TTC549 (cell line): Measurements from ENCODE around the gene ABHD4.
A peak's percentile ranks its signal among the peaks of the same experiment; 100 is the strongest.
"Not testable (repeated sequence)": the region's sequence is repeated elsewhere in the genome, so short reads cannot be mapped to it uniquely, and the experiment has no call there.

Source experiments
- FAIRE-seq: peaks from 2 replicates; lab custom pipeline; 2012; peaks lifted over from hg19 to GRCh38; lab: Jason Lieb, UNC

The ABHD4 gene

GRCh38 chr14:22627506-22628263, 29.6 kb downstream of the ABHD4 start:
- no peak for FAIRE-seq

- no peak for FAIRE-seq
Measured at GRCh38 chr14:22629361-22629760, 31.3 kb downstream of the ABHD4 start.

GRCh38 chr14:22630066-22630465, 32.0 kb downstream of the ABHD4 start:
- FAIRE-seq, result no peak

GRCh38 chr14:22630486-22630885, 32.4 kb downstream of the ABHD4 start:
- FAIRE-seq, result no peak

- FAIRE-seq, result no peak
Measured at GRCh38 chr14:22634233-22634900, 36.3 kb downstream of the ABHD4 start.

- not testable (repeated sequence) for FAIRE-seq
Measured at GRCh38 chr14:22635980-22636379, 37.9 kb downstream of the ABHD4 start.

- no peak for FAIRE-seq
Measured at GRCh38 chr14:22640192-22640591, 42.1 kb downstream of the ABHD4 start.

- no peak for FAIRE-seq
Measured at GRCh38 chr14:22641846-22642245, 43.7 kb downstream of the ABHD4 start.

- no peak for FAIRE-seq
Measured at GRCh38 chr14:22644305-22644635, 46.2 kb downstream of the ABHD4 start, which contains the start of gene OR6J1. OR6J1 (minus strand) TSS chr14:22644352; CDS start chr14:22634811, 9,541 bp downstream.

GRCh38 chr14:22646570-22647254, 48.6 kb downstream of the ABHD4 start:
- no peak for FAIRE-seq

- no peak for FAIRE-seq
Measured at GRCh38 chr14:22648506-22648905, 50.4 kb downstream of the ABHD4 start.

GRCh38 chr14:22650046-22650739, 52.1 kb downstream of the ABHD4 start:
- FAIRE-seq, result no peak

- no peak for FAIRE-seq
Measured at GRCh38 chr14:22650960-22651521, 52.9 kb downstream of the ABHD4 start.

GRCh38 chr14:22651586-22651985, 53.5 kb downstream of the ABHD4 start:
- no peak for FAIRE-seq

GRCh38 chr14:22653012-22653621, 55.0 kb downstream of the ABHD4 start:
- FAIRE-seq, result no peak

- no peak for FAIRE-seq
Measured at GRCh38 chr14:22656226-22656625, 58.1 kb downstream of the ABHD4 start.

- FAIRE-seq, result no peak
Measured at GRCh38 chr14:22656945-22657731, 59.0 kb downstream of the ABHD4 start.

GRCh38 chr14:22657861-22658260, 59.8 kb downstream of the ABHD4 start:
- FAIRE-seq, result peak; percentile 47

GRCh38 chr14:22658946-22659345, 60.8 kb downstream of the ABHD4 start:
- FAIRE-seq, result no peak

- no peak for FAIRE-seq
Measured at GRCh38 chr14:22660654-22661053, 62.6 kb downstream of the ABHD4 start.
